HG03575 (cell line): ENCODE measurements around the gene PDIA6.
"Not testable (repeated sequence)": the region's sequence is repeated elsewhere in the genome, so short reads cannot be mapped to it uniquely, and the experiment has no call there.

Experiments
- ATAC-seq: cut with Tn5 transposase; IDR thresholded peaks from one replicate; pipeline ENCODE4 v1.9.1; 2021; ENCODE audit not compliant: unreplicated experiment, insufficient number of reproducible peaks, low FRiP score; ENCODE audit errors: extremely low read depth

The PDIA6 gene

DNA sequence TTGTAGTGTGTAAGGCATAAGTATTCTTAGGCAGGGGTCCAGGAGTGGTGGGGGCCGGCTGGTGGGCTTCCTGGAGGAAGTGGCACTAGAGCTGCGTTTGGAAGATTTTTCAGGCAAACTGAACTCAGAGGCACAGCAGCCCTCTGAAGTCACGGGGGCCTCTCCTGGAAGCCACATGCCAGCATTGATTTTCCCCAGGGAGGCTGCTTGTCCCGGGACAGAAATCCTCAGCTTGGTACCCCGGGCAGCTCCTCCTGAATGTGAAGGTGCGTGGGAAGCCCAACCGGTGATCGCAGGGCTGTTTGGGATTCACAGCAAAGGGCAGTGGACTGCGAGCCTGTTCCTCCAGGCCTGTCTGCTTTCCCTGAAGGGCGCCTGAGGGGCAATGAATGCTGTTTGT, 1.6 kb upstream of the PDIA6 start:
- no peak for ATAC-seq

- ATAC-seq, result not testable (repeated sequence)
Measured at GRCh38 chr2:10813163-10814138, 866 bp upstream of the PDIA6 start.

- ATAC-seq, result no peak
Measured at GRCh38 chr2:10811517-10811916, 1.1 kb downstream of the PDIA6 start.

- peak; percentile 28 for ATAC-seq
Measured at GRCh38 chr2:10810202-10811161, 2.1 kb downstream of the PDIA6 start.

- ATAC-seq, result no peak
Measured at GRCh38 chr2:10806543-10806942, 6.0 kb downstream of the PDIA6 start.

DNA sequence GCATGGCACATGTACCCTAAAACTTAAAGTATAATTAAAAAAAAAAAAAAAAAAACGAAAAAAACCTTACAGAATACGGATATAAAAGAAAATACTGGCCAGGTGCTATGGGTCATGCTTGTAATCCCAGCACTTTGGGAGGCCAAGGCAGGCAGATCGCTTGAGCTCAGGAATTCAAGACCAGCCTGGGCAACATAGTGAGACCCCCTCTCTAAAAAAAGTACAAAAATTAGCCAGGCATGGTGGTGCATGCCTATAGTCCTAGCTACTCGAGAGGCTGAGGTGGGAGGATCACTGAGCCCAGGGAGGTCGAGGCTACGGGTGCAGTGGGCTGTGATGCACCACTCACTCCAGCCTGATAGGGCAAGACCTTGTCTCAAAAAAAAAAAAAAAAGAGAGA, 6.6 kb downstream of the PDIA6 start:
- ATAC-seq, result not testable (repeated sequence)

GRCh38 chr2:10802657-10803056, 9.9 kb downstream of the PDIA6 start:
- ATAC-seq, result no peak

GRCh38 chr2:10800163-10800562, 12.4 kb downstream of the PDIA6 start:
- ATAC-seq, result no peak

- ATAC-seq, result no peak
Measured at GRCh38 chr2:10798783-10799182, 13.8 kb downstream of the PDIA6 start.

DNA sequence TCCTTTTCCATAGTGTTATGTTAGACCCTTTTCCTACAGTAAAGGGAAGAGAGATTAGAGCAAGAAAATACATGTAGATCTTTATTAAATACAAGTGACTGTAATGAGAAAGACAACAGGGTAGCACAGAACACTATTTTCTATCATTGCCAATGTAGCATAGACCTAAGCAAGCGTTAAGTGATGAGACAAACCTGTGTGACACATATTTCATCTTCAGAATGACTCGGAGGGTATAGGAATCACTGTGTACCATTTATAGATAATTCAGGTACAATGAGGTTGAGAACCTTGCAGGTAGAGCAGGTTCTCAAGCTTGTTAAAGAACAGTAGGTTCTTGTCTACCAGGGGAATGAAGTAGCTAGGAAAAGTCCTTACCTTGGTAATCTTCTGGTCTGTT, 15.9 kb downstream of the PDIA6 start:
- no peak for ATAC-seq

DNA sequence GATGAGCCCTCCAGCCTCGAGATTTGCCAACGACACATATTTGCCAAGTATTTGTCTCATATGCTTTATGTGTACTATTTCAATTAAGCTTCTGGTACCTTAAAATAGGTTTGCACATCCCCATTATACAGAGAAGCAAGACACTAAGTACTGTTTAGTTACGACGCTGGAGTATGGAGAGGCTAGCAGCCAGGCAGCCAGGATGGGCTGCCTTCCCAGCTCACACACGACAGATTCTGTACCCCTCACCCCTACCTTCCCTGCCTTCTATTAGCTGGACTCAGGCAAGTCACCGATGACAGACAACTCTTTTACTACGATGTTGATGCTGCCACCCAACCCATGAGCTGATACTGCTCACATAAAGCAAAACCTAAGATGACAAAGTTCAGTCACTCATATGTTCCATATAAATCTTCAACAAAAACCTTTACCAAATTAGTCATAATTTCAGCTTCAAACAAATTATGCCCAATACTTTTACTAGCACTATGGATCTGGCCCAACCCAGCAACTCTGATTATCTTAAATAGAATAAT, 17.0 kb downstream of the PDIA6 start:
- no peak for ATAC-seq

DNA sequence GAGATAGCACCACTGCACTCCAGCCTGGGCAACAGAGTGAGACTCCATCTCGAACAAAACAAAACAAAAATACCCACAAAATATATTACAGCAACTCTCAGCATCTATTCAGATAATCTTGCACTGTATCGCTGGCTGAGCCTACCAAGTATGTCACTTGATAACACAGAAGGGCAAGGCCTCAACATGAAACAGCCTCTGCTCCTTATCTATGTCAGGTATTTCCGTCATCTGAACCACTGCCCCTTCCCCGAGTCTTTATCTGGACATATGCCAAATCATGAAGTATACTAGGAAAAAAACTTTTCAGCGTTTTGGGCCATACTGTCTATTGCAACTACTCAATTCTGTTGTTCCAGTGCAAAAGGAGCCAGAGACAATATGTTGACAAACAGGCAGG, 17.7 kb downstream of the PDIA6 start:
- ATAC-seq, result no peak

- ATAC-seq, result no peak
Measured at GRCh38 chr2:10793816-10794215, 18.8 kb downstream of the PDIA6 start.

GRCh38 chr2:10792660-10793400, 19.8 kb downstream of the PDIA6 start:
- ATAC-seq, result no peak

DNA sequence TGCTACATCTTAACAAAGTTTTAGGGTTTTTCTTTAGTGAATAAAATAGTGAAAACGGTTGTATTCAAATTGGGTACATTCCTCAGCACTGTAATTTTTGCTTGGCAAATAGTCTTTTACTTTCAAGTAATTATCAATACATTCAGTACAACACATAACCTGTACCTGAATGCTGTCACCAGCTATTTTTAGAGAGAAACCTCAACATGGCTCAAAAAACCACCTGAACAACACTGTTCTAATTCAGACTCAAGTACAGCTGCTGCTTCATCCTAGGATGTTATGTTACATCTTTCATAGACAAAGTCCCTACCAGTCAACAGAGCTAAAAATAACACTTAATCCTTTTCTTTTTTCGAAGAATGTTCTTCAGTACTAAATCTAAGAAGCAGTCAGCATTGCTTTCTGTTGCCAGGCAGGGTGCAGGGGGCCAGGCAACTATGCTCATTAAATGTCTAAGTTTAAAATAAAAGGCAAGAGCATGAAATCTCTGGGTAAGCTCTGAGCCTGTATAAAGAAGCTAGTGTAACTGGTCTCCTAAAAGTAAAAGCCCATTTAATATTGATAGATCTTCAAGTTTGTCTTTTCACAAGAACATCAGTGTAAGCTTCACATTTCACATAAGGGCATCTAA, 20.5 kb downstream of the PDIA6 start:
- ATAC-seq, result no peak

DNA sequence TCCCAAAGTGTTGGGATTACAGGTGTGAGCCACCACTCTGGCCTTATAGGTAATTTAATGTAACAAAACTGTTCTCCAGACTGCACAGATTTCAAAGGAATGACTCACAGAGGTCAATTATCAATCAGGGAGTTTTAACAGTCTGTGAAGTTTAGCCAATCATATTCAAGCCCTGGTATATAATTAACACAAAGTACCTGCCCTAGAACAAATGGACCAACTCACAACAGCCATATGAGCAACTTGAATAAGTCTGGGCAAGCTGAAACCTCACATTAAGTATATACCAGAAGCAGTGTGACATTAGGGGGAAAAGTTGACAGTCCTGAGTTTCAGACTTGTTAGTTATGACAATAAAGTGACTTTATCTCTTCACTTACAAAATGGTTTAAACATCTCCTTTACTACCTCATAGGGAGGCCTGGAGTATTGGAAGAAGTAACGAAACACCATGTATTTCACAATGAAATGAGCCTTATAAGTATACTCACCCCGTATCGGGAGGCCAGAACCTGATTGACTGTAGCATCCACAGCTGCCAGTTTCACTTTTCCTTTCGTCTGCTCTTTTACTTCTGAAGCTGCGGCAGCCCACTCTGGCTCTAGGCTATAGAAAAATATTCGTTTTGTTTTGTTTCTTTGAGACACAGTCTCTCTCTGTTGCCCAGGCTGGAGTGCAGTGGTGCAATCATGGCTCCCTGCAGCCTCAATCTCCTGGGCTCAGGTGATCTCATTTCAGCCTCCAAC, 22.2 kb downstream of the PDIA6 start:
- ATAC-seq, result peak; percentile 75

DNA sequence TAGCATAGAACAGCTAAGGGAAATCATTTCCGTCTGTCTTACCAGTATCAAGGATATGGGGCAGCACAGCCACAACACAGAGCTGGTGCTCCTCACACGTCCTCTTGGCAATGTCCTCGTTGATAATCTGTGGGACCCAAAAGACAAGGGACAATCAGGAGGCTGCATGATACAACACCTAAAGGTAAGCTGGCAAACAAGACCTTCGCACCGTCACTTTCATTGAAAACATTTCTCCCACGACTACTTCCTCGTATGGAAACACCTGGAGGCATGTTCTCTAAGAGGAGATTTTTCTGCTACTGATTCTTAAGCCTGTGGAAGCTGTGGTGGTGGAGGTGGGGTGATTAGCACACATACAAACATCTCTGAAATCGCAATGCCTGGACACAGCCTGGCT, 23.7 kb downstream of the PDIA6 start:
- ATAC-seq, result no peak
